ENCODE results near the gene AMPD2.

The AMPD2 gene

DNA sequence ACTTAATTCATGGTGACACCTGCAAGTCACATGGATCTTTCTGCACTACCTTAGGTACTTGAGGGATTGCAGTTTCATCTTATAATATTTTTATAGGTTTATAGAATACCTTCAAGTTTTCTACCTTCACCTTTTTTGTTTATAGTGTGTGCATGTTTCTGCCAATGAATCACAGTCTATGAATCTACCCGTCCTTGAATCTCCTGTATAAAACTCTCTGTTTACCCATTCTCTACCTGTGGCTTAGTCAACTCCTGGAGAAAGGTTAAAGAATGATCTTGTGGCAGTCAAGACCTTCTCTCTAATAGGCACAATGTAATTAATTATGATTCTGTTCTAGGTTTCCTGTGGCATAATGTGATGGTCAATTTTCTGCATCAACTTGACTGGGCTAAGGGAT is 45.0 kb downstream of the AMPD2 start:
- no peak for ATAC-seq
- TF ChIP-seq, protein P1, sequence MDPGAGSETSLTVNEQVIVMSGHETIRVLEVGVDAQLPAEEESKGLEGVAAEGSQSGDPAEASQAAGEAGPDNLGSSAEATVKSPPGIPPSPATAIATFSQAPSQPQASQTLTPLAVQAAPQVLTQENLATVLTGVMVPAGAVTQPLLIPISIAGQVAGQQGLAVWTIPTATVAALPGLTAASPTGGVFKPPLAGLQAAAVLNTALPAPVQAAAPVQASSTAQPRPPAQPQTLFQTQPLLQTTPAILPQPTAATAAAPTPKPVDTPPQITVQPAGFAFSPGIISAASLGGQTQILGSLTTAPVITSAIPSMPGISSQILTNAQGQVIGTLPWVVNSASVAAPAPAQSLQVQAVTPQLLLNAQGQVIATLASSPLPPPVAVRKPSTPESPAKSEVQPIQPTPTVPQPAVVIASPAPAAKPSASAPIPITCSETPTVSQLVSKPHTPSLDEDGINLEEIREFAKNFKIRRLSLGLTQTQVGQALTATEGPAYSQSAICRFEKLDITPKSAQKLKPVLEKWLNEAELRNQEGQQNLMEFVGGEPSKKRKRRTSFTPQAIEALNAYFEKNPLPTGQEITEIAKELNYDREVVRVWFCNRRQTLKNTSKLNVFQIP (CRISPR knock-in tag; IDR thresholded peaks at IDR 0.05; ENCODE audit: borderline replicate concordance, low read depth), result no peak
- TF ChIP-seq, protein P2, sequence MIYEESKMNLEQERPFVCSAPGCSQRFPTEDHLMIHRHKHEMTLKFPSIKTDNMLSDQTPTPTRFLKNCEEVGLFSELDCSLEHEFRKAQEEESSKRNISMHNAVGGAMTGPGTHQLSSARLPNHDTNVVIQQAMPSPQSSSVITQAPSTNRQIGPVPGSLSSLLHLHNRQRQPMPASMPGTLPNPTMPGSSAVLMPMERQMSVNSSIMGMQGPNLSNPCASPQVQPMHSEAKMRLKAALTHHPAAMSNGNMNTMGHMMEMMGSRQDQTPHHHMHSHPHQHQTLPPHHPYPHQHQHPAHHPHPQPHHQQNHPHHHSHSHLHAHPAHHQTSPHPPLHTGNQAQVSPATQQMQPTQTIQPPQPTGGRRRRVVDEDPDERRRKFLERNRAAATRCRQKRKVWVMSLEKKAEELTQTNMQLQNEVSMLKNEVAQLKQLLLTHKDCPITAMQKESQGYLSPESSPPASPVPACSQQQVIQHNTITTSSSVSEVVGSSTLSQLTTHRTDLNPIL (CRISPR knock-in tag; IDR thresholded peaks at IDR 0.05; ENCODE audit: low read depth), result no peak

DNA sequence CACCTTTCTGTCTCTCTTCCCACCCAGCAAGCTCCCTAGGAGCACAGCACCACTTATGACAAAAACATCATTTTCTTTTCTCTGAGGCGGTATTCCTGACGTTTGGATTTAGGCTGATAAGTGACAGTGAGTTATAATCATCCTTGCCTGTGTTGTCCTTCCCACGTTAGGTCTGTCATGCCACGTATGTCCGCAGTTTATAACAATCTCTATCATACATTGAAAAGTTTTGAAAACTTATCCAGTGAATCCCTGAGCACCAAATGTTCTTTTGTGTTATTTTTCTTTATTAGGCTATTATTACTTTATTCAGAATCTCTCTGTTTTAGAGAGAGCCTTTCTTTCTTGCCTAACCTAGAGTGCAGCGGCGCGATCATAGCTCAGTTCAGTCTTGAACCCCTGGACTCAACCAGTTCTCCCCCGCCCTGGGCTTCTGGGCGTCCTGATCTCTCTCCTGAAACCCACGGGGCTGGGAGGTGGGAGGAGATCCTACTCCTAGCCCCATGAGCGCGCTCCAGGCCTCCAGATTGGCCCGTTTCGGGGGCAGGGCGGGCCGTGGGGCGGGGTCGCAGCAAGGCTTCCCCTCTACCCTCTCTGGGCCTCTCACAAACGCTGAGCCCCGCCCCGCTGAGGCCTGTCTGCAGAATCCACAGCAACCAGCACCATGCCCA is 48.0 kb downstream of the AMPD2 start, which contains the start of gene GSTM2:
Gene GSTM2, plus strand, starts transcription at position 606 of the 671 bp plus-strand sequence. Its CDS starts 59 bp downstream, at position 665.
- ATAC-seq, result peak; percentile 100
- TF ChIP-seq, protein P1 (CRISPR knock-in tag; IDR thresholded peaks at IDR 0.05; ENCODE audit: borderline replicate concordance, low read depth), result no peak
- TF ChIP-seq TCF4 (CRISPR knock-in tag; IDR thresholded peaks at IDR 0.05; ENCODE audit: borderline replicate concordance), result no peak
- no peak for TF ChIP-seq ZNF70 (CRISPR knock-in tag; IDR thresholded peaks at IDR 0.05)
- TF ChIP-seq ESRRG (CRISPR knock-in tag; IDR thresholded peaks at IDR 0.05), result no peak
- no peak for TF ChIP-seq SNAI2 (CRISPR knock-in tag; IDR thresholded peaks at IDR 0.05)
- no peak for TF ChIP-seq ZC3H10 (CRISPR knock-in tag; IDR thresholded peaks at IDR 0.05)
- TF ChIP-seq, protein P2 (CRISPR knock-in tag; IDR thresholded peaks at IDR 0.05; ENCODE audit: low read depth), result no peak
- TF ChIP-seq ZFP30 (CRISPR knock-in tag; IDR thresholded peaks at IDR 0.05), result no peak

DNA sequence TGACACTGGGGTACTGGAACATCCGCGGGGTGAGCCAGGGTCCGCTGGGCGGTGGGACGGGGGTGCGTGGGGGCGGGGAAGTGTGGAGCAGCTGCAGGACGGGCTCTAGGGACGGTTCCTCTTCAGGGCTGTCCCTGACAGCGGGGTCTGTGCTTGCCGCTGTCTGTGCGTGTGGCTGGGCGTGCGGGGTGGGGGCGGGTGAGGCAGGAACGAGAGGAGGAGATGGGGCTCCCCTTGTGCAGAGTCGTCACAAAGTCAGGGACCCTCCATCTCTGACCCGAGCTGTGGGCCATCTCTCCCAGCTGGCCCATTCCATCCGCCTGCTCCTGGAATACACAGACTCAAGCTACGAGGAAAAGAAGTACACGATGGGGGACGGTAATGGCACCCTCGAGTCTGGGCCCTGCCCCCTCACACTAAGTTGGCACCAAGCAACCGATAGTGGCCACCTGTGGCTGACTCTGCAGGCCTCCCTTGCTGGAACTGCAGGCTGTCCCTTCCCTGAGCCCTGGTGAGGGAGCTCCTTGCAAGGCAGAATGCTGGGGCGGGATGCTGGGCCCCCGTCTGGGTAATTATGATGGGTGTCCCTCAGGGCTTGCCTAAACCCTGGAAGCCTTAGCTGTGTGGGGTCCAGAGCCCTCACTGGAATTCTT is 48.6 kb downstream of the AMPD2 start:
- peak; percentile 21 for ATAC-seq
- TF ChIP-seq ZNF70 (CRISPR knock-in tag; IDR thresholded peaks at IDR 0.05) (no peak), PPARA (CRISPR knock-in tag; IDR thresholded peaks at IDR 0.05; ENCODE audit: borderline replicate concordance) (no peak), ESRRG (CRISPR knock-in tag; IDR thresholded peaks at IDR 0.05) (no peak), ARNTL (CRISPR knock-in tag; IDR thresholded peaks at IDR 0.05; ENCODE audit: borderline replicate concordance, low read depth) (no peak), SNAI2 (CRISPR knock-in tag; IDR thresholded peaks at IDR 0.05) (no peak), GLIS3 (CRISPR knock-in tag; IDR thresholded peaks at IDR 0.05) (no peak), ZFP3 (CRISPR knock-in tag; IDR thresholded peaks at IDR 0.05) (no peak), ZC3H10 (CRISPR knock-in tag; IDR thresholded peaks at IDR 0.05) (no peak), RARB (CRISPR knock-in tag; IDR thresholded peaks at IDR 0.05) (no peak), TOX (CRISPR knock-in tag; IDR thresholded peaks at IDR 0.05; ENCODE audit: borderline replicate concordance) (no peak), BACH2 (CRISPR knock-in tag; IDR thresholded peaks at IDR 0.05; ENCODE audit: borderline replicate concordance) (no peak)
- TF ChIP-seq, protein P2 (CRISPR knock-in tag; IDR thresholded peaks at IDR 0.05; ENCODE audit: low read depth), result no peak
- TF ChIP-seq, protein P1 (CRISPR knock-in tag; IDR thresholded peaks at IDR 0.05; ENCODE audit: borderline replicate concordance, low read depth), result no peak
- TF ChIP-seq, protein P3, sequence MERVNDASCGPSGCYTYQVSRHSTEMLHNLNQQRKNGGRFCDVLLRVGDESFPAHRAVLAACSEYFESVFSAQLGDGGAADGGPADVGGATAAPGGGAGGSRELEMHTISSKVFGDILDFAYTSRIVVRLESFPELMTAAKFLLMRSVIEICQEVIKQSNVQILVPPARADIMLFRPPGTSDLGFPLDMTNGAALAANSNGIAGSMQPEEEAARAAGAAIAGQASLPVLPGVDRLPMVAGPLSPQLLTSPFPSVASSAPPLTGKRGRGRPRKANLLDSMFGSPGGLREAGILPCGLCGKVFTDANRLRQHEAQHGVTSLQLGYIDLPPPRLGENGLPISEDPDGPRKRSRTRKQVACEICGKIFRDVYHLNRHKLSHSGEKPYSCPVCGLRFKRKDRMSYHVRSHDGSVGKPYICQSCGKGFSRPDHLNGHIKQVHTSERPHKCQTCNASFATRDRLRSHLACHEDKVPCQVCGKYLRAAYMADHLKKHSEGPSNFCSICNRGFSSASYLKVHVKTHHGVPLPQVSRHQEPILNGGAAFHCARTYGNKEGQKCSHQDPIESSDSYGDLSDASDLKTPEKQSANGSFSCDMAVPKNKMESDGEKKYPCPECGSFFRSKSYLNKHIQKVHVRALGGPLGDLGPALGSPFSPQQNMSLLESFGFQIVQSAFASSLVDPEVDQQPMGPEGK (CRISPR knock-in tag; IDR thresholded peaks at IDR 0.05; ENCODE audit: borderline replicate concordance), result no peak

Measured in SK-N-SH treated with all-trans-retinoic acid at 6 μM for 48 hours (cell line).